H1 (cell line): ENCODE data around the gene CPA1. TPM values are rescaled to one million over a fixed set of nuclear protein-coding genes. Genes with fewer than 3 reads are reported as not detected.

Source experiments
- ASH2L ChIP-seq: fragments of 200-600, 300-600 bp; sonication (generic); IDR thresholded peaks from one replicate; pipeline ENCODE4 v1.7.1; 2017; ENCODE audit warnings: low read length
- BCL11A ChIP-seq, 2 experiments: IDR thresholded peaks; one replicate each; pipeline ENCODE4 v1.6.1; 2011; ENCODE audit warnings: low read depth in 2 of 2, low read length in 2 of 2, mild to moderate bottlenecking in 2 of 2
- BRCA1 ChIP-seq: IDR thresholded peaks from 2 replicates; pipeline ENCODE4 v1.6.1; 2012; ENCODE audit warnings: low read depth, low read length, improper control_type of control experiment
- CBX8 ChIP-seq: fragments of 300-800, 300-1000 bp; sonication (generic); IDR thresholded peaks from 2 replicates; pipeline ENCODE4 v1.7.1; 2016; ENCODE audit warnings: low read depth, low read length, borderline replicate concordance
- FOSL1 ChIP-seq: IDR thresholded peaks from 2 replicates; pipeline ENCODE4 v1.6.1; 2011; ENCODE audit warnings: mild to moderate bottlenecking, low read depth, low read length, moderate library complexity; ENCODE audit not compliant: insufficient read depth
- KDM1A ChIP-seq: fragments of 200-600, 300-600 bp; sonication (generic); IDR thresholded peaks from 2 replicates; pipeline ENCODE4 v1.7.1; 2016; ENCODE audit warnings: mild to moderate bottlenecking, low read length, borderline replicate concordance
- NANOG ChIP-seq: IDR thresholded peaks from 2 replicates; pipeline ENCODE4 v1.6.1; 2011; ENCODE audit warnings: low read length, low read depth, mild to moderate bottlenecking, inconsistent platforms; ENCODE audit not compliant: insufficient read depth, poor library complexity, severe bottlenecking
- SP1 ChIP-seq: IDR thresholded peaks from 2 replicates; pipeline ENCODE4 v1.6.1; 2011; ENCODE audit warnings: low read depth, low read length
- SP2 ChIP-seq: IDR thresholded peaks from 2 replicates; pipeline ENCODE4 v1.6.1; 2012; ENCODE audit warnings: mild to moderate bottlenecking, low read length, inconsistent platforms
- TAF7 ChIP-seq: optimal IDR thresholded peaks from 2 replicates; pipeline ENCODE3; 2011; ENCODE audit warnings: low read depth, mild to moderate bottlenecking, inconsistent platforms, low read length, moderate library complexity, borderline replicate concordance
- polyA plus RNA-seq, 7 experiments: library from polyadenylated mRNA; depleted of rRNA in 3 of 7; stranded (reverse) in 5 of 7; unstranded in 2 of 7; fragments of >200 nt in 5 of 7; fragments of 200-250 nt in 2 of 7; gene quantifications; 1 replicate in 5 of 7; 2 replicates in 1 of 7; 4 replicates in 1 of 7; pipeline versions ENCODE4 v1.2.1 to v1.2.3, GENCODE V29; 2011 to 2013; ENCODE audit warnings: missing spikeins in 2 of 7, mixed read lengths in 2 of 7
- total RNA-seq: library from RNA; stranded (reverse); fragmentation: NEBNext Ultra II Directional; extraction: Animal tissue kit (Norgen Biotek cat#: 25700); gene quantifications from 2 replicates; pipeline ENCODE4 v1.2.1, GENCODE V29; 2021
- TF ChIP-seq, protein P1 (sequence below): fragments of 300-600 bp; sonication (generic); IDR thresholded peaks from 2 replicates; pipeline ENCODE4 v1.7.1; 2012; ENCODE audit warnings: low read length, moderate library complexity, mild to moderate bottlenecking, inconsistent platforms; ENCODE audit not compliant: insufficient replicate concordance
- TF ChIP-seq, protein P2 (sequence below): IDR thresholded peaks from 2 replicates; pipeline ENCODE4 v1.6.1; 2011; ENCODE audit warnings: low read depth, mild to moderate bottlenecking, low read length; ENCODE audit not compliant: insufficient read depth

CPA1 gene
- total and polyA plus RNA-seq, 2 of the 8 experiments (the other 6 are each of a cell fraction or from before 2014, with no cell fraction given) = not detected

DNA sequence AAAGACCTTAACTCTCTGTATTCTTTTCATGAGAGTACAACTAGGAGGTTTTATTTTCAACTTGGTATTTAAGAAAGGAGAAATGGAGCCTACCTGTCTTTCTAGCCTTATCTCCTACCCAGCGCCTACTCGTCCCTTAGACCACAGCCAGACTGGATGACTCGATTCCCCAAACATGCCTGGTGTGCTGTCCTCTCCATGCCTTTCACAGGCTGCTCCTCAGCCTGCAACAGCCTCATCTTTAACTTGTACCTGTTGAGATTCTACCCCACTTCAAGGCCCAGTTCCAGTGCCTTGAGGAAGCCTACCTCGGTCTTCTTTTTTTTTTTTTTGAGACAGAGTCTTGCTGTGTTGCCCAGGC lies 29.4 kb downstream of the CPA1 start (continued):
- TF ChIP-seq, protein P1, sequence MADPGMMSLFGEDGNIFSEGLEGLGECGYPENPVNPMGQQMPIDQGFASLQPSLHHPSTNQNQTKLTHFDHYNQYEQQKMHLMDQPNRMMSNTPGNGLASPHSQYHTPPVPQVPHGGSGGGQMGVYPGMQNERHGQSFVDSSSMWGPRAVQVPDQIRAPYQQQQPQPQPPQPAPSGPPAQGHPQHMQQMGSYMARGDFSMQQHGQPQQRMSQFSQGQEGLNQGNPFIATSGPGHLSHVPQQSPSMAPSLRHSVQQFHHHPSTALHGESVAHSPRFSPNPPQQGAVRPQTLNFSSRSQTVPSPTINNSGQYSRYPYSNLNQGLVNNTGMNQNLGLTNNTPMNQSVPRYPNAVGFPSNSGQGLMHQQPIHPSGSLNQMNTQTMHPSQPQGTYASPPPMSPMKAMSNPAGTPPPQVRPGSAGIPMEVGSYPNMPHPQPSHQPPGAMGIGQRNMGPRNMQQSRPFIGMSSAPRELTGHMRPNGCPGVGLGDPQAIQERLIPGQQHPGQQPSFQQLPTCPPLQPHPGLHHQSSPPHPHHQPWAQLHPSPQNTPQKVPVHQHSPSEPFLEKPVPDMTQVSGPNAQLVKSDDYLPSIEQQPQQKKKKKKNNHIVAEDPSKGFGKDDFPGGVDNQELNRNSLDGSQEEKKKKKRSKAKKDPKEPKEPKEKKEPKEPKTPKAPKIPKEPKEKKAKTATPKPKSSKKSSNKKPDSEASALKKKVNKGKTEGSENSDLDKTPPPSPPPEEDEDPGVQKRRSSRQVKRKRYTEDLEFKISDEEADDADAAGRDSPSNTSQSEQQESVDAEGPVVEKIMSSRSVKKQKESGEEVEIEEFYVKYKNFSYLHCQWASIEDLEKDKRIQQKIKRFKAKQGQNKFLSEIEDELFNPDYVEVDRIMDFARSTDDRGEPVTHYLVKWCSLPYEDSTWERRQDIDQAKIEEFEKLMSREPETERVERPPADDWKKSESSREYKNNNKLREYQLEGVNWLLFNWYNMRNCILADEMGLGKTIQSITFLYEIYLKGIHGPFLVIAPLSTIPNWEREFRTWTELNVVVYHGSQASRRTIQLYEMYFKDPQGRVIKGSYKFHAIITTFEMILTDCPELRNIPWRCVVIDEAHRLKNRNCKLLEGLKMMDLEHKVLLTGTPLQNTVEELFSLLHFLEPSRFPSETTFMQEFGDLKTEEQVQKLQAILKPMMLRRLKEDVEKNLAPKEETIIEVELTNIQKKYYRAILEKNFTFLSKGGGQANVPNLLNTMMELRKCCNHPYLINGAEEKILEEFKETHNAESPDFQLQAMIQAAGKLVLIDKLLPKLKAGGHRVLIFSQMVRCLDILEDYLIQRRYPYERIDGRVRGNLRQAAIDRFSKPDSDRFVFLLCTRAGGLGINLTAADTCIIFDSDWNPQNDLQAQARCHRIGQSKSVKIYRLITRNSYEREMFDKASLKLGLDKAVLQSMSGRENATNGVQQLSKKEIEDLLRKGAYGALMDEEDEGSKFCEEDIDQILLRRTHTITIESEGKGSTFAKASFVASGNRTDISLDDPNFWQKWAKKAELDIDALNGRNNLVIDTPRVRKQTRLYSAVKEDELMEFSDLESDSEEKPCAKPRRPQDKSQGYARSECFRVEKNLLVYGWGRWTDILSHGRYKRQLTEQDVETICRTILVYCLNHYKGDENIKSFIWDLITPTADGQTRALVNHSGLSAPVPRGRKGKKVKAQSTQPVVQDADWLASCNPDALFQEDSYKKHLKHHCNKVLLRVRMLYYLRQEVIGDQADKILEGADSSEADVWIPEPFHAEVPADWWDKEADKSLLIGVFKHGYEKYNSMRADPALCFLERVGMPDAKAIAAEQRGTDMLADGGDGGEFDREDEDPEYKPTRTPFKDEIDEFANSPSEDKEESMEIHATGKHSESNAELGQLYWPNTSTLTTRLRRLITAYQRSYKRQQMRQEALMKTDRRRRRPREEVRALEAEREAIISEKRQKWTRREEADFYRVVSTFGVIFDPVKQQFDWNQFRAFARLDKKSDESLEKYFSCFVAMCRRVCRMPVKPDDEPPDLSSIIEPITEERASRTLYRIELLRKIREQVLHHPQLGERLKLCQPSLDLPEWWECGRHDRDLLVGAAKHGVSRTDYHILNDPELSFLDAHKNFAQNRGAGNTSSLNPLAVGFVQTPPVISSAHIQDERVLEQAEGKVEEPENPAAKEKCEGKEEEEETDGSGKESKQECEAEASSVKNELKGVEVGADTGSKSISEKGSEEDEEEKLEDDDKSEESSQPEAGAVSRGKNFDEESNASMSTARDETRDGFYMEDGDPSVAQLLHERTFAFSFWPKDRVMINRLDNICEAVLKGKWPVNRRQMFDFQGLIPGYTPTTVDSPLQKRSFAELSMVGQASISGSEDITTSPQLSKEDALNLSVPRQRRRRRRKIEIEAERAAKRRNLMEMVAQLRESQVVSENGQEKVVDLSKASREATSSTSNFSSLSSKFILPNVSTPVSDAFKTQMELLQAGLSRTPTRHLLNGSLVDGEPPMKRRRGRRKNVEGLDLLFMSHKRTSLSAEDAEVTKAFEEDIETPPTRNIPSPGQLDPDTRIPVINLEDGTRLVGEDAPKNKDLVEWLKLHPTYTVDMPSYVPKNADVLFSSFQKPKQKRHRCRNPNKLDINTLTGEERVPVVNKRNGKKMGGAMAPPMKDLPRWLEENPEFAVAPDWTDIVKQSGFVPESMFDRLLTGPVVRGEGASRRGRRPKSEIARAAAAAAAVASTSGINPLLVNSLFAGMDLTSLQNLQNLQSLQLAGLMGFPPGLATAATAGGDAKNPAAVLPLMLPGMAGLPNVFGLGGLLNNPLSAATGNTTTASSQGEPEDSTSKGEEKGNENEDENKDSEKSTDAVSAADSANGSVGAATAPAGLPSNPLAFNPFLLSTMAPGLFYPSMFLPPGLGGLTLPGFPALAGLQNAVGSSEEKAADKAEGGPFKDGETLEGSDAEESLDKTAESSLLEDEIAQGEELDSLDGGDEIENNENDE = no peak
- TF ChIP-seq NANOG (no peak), SP2 (no peak), FOSL1 (no peak), BCL11A (IDR thresholded peaks at IDR 0.05; ENCODE audit: low read depth in 2 of 2, low read length in 2 of 2) (no peak), ASH2L (no peak), CBX8 (no peak), SP1 (no peak), TAF7 (no peak), BRCA1 (no peak), KDM1A (no peak)
- TF ChIP-seq, protein P2, sequence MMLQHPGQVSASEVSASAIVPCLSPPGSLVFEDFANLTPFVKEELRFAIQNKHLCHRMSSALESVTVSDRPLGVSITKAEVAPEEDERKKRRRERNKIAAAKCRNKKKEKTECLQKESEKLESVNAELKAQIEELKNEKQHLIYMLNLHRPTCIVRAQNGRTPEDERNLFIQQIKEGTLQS = no peak
